GM19468 (cell line): ENCODE measurements around the gene PDZRN3.

Experiments used
- ATAC-seq: cut with Tn5 transposase; IDR thresholded peaks from one replicate; pipeline ENCODE4 v1.9.1; 2021; ENCODE audit warnings: mild to moderate bottlenecking, moderate library complexity, moderate number of reproducible peaks; ENCODE audit not compliant: unreplicated experiment; ENCODE audit errors: extremely low read depth

PDZRN3 gene

GRCh38 chr3:73530022-73530396 is 94.7 kb downstream of the PDZRN3 start:
- ATAC-seq, result no peak

DNA sequence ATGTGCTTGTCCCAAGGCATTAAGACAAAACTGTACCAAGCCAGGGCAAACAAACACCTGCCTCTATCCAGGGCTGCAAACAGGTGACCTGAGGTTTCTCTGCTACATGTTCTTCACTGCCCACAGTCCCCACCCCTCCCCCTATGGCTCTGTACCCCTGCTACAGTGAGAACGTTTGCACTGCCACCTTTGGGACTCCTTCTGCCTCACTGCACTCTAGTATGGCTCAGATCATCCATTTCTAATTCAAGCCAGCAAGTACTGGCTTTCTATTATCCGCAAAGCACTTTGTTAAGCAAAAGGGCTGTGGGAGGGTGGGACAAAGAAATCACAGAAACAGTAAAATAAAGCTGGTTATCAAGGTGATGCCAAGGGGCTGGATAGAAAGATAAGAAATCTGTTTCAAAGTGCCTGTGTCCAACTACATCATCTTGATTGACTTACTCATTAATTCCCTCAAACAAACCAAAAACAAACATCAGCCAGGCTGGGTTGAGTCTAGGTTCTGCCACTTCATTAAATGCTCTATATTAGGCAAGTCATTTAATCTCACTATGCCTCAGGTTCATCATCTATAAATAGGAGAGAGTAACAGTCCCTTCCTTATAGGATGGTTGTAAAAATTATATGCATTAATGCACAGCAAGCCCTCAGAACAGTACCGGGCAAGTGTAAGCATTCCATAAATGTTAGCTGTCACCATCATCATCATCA is 95.3 kb downstream of the PDZRN3 start:
- no peak for ATAC-seq

DNA sequence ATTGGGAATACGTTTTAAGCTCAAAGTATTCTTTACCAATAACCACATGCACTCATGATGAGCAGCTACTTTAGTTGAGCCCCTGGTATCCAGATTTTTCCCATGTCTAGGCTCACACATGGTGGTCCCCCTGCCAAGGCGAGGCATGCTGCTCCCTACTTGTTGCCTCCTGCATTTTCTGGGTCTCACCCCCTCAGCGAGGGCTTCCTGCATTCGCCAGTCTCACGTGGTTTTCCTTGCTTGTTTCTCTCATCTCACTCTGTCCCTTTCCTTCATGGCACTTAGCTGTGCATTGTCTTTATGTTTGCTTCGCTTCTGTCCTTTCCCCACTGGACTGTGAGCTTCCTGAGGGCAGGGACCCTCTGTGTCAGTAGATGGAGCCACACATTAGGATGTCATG is 99.2 kb downstream of the PDZRN3 start:
- ATAC-seq, result no peak

DNA sequence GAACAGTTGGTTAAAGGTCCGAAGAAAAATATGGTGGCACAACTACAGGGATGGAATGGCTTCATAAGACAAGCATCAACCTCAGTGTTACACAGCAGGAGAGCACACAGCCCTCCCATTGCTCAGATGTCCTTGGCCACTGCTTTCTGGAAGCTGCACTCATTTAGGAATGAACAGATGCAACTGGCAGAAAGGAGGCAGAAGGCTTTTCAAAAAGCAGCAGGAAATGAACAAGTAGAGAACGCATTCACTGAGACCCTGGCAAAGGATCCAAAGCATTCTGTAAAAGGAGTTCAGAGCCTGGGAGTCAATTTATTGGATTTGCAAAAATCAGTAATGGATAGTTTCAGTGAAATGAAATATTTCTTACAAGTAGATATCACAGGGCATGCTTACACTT is 101.1 kb downstream of the PDZRN3 start:
- ATAC-seq, result no peak

DNA sequence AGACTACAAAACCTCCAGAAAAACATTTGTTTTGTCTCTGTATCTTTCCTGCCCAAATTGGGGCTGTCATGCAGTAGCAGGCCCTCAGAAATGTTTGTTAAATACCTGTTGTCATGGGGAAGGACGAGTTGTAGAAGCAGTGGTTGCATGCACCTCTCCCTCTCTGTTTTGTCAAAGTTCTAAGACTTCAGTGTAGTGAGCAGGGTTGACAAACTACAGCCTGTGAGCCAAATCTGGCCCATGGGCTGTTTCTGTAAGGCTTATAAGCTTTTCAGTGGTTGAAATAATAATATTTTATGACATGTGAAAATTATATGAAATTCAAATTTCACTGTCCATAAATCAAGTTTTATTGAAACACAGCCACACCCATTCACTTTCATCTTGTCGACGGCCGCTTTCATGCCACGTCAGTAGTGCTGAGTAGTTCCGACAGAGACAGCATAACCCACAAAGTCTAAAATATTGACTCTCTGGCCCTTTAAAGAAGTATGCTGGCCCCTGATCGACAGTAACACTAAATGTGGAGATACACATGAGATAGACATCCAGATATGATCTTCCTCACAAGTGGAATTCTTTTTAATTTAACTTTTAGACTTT is 102.9 kb downstream of the PDZRN3 start:
- ATAC-seq, result no peak

- ATAC-seq, result no peak
These were observed 103.7 kb downstream of the PDZRN3 start for GRCh38 chr3:73520931-73521461.

GRCh38 chr3:73516631-73517030 is 108.1 kb downstream of the PDZRN3 start:
- no peak for ATAC-seq

- ATAC-seq, result no peak
These were observed 111.5 kb downstream of the PDZRN3 start for GRCh38 chr3:73513260-73513659.

GRCh38 chr3:73511571-73512525 is 112.9 kb downstream of the PDZRN3 start:
- ATAC-seq, result no peak

- no peak for ATAC-seq
These were observed 114.0 kb downstream of the PDZRN3 start for GRCh38 chr3:73510784-73511183.

DNA sequence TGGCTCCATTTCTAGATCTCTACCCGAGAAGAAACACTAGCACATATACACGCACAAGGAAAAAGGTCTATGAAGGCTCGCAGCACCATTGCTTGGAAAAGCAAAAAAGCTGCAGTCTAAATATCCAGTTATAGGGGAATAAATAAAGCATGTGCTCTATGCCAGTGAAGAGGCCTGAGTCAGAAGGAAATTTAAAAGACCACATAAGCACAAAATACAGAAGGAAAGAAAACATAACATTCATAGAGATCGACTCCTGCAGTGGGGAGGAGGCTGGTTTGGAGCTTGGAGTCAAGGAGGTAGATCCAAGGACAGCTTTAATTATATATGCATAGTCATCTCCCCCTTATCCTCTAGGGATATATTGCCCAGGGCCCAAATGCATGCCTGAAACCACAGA is 114.4 kb downstream of the PDZRN3 start:
- ATAC-seq, result no peak

GRCh38 chr3:73509816-73510215 is 114.9 kb downstream of the PDZRN3 start:
- ATAC-seq, result no peak

- ATAC-seq, result no peak
These were observed 115.7 kb downstream of the PDZRN3 start for GRCh38 chr3:73509066-73509465.

DNA sequence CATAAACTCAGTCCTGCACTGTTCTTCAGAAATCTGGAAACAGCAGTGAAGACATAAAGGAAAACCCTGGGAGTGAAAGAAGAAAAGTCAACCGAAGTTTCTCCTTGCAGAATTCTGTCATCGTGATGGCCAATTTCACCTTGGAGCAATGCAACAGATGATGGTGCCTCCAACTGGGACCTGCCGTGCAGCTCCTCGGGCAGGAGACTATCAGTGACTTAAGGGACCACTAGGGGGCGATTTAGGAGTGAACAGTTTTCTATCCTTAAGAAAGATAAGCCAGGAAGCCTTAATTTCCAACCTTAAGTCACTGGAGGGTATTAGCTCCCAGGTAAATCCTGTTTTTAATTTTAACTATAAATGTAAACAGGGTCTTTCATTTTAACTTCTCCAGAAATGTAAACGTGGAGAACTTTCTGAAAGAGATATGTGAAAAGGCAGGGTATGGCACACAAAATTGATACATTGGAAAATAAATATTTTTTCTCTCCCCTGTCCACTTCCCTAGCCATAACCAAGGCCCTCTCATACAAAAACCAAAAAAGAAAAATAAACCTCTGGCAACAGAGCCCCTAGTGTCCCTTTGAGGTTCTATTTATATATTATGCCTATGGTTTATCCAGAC is 116.3 kb downstream of the PDZRN3 start:
- ATAC-seq, result no peak

DNA sequence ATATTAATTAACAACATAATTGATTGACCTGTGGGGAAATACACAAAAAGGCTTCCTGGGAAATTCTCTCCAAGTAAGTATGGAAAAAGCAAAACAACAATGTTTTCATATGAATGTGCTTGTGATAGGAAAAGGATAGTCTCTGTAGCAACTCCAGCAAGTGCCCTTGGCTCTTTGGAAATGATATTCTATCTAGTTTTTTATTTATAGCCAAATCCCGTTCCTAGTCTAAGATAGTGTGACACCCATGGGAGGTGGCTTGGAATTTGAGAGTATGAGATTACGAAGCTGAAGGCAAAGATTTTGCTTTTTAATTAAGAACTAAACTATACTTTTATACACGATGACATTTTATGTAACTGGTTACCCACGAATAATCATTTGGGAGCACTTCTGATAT is 119.9 kb downstream of the PDZRN3 start:
- ATAC-seq, result no peak

DNA sequence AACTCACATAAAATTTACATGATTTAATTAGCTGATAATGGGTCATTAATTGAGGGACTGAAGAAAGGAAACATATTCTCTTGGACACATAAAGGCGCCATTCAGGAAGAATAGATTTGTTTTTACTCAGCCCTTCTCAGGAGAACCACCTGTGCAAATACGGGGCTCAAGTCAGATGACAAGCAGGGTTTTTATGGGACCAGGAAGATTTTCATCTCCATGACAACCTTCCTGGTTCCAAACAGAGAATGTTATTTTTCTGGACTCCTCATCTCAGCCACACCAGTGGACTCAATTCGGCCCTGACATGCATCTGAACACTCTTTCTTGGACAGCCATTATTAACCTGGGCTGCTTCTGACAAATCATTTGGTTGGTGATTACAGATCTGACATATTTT is 120.5 kb downstream of the PDZRN3 start:
- no peak for ATAC-seq

DNA sequence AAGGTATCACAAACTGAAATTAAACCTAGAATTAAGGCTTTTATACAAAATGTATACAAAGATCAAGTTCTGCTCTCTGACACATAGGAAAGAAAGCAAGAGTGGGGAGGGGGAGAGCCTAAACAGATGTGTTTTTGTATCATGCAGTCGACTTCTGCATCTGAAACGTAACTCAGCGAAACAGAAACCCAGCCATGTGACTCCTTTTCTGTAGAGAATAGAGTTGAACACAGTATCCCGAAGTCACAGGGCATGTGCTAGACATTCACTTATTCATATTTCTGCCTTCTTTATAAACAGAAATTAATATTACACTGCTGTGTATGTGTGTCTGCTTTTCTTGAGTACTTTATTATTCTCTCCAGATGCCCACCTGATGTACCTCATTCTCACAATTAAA is 121.0 kb downstream of the PDZRN3 start:
- peak; percentile 45 for ATAC-seq

DNA sequence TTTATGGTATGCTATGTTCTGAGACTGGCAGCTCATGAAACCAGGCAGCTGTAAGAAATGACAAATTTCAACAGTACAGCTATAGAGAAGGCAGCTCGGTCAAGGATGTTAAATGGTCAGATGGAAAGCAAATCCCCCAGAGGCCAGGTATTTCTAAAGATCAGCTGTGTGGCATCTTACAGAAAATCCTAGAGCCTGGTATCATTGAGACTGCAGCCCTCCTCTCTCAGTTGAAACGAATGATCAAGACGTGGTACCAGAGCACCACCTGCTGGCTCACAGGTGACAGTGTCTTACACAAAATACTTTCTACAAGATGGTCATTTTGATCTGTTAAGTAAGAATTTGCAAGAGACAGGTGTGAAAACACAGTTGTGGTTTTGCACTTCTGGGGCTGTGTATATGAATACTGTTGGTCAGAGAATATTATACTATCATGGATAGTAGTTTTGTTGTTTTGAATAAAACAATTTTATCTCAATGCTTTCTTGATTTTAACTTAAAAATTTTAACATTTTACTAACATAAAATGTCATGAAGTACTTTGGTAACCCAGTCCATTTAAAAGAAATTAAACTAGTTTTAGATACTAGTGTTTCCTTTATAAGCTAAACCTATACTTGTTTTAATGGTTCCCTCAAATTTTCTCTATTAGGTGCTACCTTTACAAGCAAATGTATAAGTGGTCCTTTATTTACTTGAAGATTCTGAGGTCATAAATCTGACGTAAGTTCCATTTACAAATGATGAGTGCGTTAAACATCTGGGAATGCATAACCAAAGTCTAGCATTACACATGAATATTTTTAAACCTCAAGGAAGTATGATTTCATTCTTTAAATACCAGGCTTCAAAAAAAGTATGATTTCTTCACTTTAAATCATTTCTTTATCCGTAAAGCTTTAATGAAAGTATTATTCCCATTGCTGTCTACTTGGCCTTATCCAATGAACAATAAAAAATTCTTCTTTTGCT is 121.8 kb downstream of the PDZRN3 start:
- ATAC-seq, result peak; percentile 61

DNA sequence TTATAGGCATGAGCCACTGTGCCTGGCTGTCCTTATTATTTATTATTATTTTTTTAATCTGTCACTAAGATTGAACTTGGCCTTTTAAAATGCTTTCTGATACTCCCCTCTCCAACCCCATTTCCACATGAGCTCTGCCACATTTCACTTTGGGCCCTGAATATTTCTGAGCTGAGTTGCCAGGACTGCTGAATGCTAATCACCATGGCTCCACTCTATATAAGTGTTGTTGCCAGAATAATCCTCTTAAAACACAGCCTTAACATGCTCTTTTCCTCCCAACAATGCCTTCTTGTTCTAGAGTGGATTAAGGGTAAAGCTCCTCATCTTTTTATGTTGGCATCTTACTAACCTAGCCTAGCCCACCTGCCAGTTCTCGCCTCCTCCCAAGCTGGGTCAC is 124.4 kb downstream of the PDZRN3 start:
- no peak for ATAC-seq
